KG1 (cell line): ENCODE results near the gene SPNS2.
A peak's percentile ranks its signal among the peaks of the same experiment; 100 is the strongest.

Source experiments
- DNase-seq: peaks from one replicate; lab custom pipeline; 2025; lab: John Stamatoyannopoulos, UW

Gene SPNS2

DNA sequence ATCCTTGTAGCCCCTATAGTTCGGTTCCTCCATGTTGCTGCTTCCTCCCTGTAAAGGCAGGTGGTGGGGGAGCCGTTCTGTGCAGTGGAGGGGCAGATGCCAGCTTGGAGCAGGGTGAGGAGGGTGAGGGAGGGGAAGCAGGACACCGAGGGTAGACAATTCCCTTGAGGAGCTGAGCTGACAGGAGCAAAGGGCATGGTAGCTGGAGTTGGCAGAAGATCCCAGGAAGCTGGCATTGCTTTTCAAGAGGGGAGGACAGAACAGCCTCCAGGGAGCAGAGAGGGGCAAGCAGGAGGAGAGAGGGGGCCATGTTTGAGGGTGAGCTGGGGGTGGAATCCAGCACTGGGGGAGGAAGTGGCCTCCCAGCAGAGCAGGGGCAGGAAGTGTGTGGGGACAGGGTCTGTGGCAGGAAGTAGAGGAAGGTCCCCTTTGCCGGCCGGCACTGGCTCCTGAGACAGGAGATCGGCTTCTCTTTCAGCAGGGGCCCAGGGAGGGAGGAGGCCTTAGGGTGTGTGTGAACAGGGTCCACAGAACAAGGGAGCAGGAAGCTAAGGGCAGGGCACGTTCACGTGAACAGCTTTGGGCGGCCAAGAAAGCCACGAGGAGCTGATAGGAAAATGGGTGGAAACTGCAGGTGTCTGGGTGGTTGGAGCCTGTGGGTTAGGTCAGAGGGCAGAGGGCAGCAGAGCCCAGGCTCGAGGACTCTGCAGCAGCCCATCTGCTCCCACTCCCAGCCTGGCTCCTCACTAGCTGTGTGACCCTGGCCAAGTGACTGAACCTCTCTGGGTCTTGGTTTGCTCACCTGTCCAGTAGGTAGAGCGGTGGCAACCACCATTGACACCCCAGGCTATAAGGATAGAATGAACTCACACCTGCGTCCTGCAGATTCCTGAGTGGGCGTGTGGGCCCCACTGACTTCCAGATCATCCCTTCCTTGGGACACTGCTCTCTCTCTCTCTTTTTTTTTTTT is 17.5 kb upstream of the SPNS2 start:
- DNase-seq, result peak; percentile 44

- no peak for DNase-seq
Observed at GRCh38 chr17:4482338-4483011, 16.2 kb upstream of the SPNS2 start.

DNA sequence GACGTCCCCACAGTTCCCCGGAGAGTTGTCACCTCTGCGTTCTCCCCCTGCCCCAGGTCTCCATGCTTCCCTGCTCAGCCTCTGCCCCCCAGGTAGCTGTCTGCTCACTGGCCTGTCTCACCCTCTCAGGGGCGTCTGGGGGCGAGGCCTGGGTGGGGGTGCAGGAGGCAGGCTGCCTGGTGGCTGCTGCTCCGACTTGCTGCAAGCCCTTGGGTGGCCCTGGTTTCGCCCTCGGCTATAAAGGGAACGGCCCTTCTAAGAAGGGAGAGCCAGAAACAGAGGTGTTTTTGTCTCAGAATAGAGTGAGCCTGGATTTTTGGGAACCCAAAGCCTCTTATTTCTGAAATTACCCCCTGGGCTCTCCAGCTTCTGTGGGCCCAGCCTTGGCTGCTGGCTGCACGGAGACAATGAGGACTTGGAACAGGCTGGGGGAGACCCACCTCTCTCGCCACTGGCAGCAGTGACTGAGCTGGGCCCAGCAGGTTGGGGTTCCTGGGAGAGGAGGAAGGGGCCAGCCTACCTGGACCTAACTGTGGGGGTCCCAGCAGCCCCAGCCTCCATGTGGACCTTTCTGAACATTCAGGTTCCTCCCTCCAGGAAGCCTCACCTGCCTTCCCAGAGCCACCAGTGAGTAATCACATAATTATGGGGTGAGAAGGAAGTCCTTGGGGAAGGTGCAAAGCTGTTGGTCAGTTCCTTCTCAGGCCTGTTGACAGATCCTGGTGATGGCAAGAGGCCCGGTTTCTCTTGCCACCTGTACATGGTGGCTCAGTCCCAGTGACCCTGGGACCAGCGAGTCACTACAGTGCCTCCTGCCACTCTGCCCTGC is 15.5 kb upstream of the SPNS2 start:
- no peak for DNase-seq

DNA sequence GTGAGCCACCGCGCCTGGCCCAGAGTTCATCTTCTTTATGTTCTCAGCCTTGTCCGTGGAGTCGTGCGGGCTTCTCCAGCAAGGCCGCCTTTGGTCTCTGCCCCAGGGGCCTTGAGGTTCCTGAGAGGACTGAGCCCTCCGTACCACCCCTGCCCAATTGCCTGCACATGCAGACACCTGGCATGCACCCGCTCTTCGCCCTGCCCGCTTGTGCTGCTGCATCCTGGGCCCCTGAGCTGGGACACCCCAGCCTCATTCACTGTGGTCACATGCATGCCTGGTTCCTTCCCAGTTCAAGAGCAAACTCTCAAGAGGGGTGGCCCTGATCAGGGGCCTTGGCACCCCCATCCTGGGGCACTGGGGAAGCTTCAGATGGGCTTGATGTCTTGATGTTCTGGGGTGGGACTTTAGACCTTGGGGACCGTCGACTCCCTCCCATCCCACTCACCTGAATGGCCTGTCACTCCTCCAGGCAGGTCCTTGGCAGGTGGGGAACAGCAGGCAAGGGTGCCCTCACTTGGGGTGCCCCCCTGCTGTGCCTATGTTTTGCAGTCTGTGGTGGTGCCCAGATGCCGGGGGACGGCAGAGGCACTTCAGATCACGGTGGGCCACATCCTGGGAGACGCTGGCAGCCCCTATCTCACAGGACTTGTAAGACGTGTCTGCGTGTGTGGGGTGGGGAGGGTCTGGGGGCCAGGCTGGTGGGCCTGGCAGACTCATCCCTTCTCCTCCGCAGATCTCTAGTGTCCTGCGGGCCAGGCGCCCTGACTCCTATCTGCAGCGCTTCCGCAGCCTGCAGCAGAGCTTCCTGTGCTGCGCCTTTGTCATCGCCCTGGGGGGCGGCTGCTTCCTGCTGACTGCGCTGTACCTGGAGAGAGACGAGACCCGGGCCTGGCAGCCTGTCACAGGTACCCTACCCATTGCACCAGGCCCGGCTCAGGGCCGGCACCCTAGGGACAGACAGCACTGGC is 12.7 kb upstream of the SPNS2 start:
- DNase-seq, result no peak

- no peak for DNase-seq
Observed at GRCh38 chr17:4487296-4487695, 11.4 kb upstream of the SPNS2 start.

DNA sequence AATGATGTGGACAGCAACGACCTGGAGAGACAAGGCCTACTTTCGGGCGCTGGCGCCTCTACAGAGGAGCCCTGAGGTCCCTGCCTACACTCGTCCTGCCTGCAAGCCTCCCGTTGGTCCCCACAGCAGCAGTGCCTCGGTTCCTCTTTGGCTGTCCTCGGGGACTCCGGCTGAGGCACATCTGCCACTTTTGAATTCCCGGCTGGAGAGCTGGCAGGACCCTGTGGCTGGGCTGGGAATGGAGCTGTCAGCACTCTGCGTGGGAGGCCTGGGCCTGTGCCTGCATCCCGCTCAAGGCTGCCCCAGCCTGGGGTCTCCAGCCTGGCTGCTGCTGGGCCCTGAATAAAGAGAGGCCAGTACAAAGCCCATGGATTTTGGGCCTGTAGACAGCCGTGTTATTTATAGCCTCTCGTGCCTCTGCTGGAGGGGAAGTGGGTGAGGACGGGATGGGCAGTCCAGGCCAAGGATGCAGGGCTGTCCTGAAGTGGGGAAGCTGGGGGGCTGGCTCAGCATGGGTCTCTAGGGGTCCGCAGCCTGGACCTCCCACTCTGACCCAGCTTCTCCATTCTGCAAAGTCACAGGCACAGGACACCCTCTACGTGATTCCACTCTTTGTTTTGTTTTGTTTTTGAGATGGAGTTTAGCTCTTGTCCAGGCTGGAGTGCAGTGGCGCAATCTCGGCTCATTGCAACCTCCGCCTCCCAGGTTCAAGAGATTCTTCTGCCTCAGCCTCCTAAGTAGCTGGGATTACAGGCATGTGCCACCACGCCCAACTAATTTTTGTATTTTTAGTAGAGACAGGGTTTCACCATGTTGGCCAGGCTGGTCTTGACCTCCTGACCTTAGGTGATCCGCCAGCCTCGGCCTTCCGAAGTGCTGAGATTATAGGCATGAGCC is 10.6 kb upstream of the SPNS2 start:
- DNase-seq, result no peak

DNA sequence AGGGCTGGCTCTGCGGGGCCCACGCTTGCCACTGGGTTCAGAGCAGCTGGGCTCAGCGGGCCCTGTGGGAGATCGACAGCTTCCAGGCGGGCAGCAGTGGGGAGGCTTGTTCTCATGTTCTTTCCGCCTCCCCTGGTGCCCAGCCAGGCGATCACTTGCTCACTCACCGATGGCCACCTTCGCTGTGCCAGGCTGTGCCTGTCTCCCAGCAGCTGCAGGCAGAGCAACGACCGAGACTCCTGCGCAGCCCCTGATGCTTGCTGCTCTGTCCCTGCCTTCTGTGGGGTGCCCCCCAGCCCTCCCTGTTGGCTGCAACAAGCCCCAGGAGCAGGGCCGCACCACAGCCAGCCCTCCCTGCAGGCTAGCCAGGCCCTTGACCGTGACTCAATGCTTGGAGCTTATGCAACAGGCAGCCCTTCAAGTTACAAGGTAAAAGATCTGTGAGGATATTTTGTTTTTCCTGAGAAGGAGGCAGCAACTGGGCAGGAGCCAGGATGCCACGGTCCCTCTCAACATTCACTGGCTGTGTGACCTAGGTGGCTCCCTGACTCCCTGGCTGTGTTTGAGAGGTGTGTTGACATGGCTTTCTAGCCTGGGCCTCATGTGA is 9.6 kb upstream of the SPNS2 start:
- no peak for DNase-seq

- no peak for DNase-seq
Observed at GRCh38 chr17:4490109-4490591, 8.5 kb upstream of the SPNS2 start.

DNA sequence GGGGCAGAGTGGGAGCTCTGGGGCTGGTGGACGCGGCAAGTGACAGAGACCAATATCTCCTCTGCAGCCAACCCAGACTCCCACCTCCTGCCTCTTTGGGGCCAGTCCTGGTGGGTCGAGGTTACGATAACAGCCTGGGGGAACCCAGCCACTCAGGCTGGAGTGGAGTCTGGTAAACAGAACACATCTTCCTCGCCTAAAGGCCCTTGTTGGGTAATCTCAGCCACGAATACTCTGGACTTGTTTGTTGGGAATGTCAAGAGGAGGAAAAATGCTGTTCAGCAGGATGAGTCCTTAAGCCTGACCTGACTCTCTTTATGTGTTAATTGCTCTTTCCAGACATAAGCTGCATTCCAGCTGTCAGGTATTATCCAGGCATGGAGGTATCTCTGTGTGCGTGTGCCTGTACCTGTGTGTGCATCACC is 8.0 kb upstream of the SPNS2 start:
- no peak for DNase-seq

DNA sequence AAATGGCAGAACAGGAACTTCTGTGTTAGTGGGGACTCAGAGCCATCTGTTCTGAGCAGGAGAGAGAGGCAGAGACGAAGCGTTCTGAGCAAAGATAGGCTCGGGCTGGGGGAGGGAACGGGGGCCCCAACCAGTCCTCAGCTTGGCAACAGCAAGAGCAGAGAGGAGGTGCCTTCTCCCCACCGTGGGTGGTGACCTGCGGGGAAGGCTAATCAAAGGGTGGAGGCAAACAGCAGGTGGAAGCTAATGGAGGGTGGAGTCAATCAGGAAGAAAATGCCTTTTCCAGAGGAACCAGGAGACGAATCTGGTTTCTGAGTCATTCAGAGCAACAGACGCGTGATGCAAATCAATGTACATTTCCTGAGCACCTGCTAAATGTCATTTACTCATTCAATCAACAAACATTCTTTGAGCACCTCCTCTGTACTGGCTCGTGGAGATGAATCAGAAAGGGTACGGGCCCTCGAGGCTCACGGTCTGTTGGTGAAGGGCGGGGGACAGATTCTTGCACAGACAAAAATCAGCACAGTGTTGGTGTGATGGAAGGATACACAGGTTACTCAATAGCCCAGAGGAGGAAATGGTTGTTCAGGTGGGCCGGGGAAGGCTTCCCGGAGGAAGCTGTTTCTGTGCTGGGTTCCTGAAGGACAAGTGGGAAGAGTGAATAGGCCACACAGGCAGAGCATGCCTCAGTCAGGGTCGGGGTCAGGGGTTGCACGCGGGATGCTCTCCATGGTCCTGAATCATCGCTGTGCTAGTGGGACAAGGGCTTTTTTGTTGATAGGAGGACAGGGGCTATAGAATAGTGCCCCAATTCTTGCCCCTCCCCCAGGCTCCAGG is 5.7 kb upstream of the SPNS2 start:
- DNase-seq, result no peak

GRCh38 chr17:4497101-4497824 is 1.4 kb upstream of the SPNS2 start:
- DNase-seq, result no peak

DNA sequence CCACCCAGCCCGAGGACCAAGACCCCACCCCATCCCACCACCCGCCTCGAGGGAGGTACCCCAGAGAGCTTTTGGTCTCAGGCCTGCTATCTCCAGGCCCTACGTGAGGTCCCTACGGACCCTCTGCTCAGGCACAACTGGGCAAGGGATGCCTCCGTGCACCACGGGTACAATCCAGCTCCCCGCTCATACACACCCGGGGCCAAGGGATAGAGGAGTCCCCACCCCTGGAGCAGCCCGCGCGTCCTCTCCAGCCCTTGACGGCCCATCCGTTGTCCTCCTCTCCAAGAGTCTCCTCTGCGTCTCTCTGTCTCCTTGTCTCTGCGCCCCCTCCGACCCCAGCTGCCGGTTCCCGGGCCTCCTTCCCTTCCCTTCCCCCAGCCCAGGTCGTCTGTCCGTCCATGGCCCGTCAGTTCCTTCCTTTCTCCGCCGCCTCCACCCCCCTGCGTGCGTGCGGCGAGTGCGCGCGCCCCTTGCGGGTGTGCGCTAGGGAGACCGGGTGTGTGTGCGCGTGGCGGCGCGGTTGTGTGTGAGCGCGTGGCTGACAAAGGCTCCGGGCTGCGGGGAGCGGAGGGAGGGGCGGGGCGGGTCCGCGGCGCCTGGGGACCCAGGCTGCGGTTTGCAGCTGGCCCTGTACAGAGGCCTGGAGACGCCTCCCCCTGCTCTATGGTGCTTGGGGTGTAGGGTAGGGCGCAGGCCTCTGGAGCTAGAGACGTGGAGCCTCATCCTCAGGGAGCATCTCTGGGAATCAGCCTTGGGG is 930 bp downstream of the SPNS2 start:
- no peak for DNase-seq

GRCh38 chr17:4500191-4500571 is 1.5 kb downstream of the SPNS2 start:
- DNase-seq, result no peak

- DNase-seq, result no peak
Observed at GRCh38 chr17:4501295-4501949, 2.7 kb downstream of the SPNS2 start.

DNA sequence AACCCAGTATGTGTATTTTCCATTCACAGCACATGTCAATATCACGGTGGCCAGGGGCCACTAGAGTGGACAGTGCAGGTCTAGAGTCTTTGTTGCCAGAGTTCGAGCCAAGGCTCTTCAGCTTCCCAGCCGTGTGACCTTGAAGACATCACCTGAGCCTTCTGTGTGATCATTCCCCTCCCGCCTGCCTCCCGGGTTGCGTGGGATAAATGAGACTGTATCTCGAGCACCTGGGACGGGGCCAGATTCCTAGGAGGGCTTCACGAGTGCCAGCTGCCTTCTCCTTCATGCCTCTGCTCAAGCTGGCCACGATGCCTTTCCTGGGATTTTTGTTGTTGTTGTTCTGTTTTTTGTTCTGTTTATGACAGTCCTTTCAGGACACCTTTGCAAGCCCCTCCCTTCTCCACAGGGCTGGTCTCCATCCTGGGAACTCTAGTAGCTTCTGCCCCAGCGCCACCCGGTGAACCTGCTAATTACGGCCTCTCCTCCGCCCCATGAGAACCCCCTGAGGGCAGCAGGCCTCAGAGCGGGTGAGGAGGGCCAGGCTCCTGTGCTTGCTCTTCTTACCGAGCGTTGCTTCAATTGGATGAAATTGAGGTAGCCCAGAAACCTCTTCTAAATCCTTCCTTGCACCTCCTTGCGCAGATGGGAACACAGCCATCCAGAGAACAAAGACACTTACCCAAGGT is 3.9 kb downstream of the SPNS2 start:
- no peak for DNase-seq
